Transverse colon (tissue), 4 donors: ENCODE results near the gene RAB40B.

Source experiments
- CTCF ChIP-seq, 5 experiments: fragments of 200-600 bp in 3 of 5; fragments of 450-650 bp in 2 of 5; sonication (generic) in 3 of 5; IDR thresholded peaks; 1 replicate in 2 of 5; 2 replicates in 3 of 5; pipeline ENCODE4 v1.5.1; 2016 to 2017; ENCODE audit warnings: antibody characterized with exemption in 5 of 5, inconsistent platforms in 3 of 5, mild to moderate bottlenecking in 2 of 5, moderate library complexity in 1 of 5
- EP300 ChIP-seq: sonication (generic); formaldehyde crosslinking; IDR thresholded peaks from one replicate; pipeline ENCODE4 v1.6.1; 2017; ENCODE audit warnings: antibody characterized with exemption, low read depth
- POLR2A ChIP-seq: fragments of 450-650 bp; IDR thresholded peaks from one replicate; pipeline ENCODE4 v1.6.1; 2016; ENCODE audit warnings: antibody characterized with exemption, mild to moderate bottlenecking, moderate library complexity
- POLR2AphosphoS5 ChIP-seq, 3 donors: sonication (generic); formaldehyde crosslinking; IDR thresholded peaks; one replicate each; pipeline ENCODE4 v1.6.1; 2016; ENCODE audit warnings: antibody characterized with exemption in 3 of 3

DNA sequence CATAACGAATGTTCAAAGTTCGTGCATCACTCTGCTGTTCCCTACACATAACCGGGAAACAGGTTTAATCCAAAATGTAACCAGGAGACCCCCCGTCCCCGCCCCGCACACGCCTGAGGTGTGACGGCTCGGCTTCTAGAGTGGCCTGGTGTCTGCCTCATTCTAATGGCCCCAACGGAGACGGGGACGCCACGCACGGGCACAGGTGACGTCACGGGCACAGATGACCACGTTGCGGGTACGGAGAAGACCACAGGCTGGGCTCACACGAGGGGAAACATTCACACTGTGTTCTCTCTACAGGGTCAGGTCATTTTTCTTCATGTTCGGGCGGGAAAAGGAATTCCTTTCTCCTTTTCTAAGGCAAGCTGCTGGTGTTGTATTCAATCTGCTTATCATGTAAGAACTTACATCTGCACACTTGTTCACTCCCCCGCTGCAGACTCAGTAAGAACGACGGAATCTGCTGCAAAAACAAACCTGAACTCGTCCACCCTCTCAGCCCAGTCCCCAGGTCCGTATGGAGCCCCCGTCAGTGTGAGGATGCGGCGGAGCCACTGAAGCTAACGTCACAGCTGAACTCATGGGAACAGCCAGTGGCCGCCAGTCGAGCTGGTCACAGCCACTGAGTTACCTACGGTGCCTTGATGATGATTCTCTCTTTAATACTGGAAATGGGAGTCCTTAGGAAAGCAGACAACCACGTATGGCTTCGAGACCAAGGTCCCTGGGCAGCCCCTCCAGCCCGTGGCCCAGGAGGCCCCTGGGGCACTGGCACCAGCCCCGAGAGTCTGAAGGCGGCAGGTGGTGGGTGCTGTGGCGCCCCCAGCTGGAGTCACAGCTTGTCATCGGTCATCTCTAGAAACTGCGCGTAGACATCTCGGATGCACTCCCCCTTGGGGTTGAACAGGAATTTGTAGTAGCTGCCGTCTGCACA is 83.1 kb downstream of the RAB40B start:
- TF ChIP-seq POLR2AphosphoS5 (IDR thresholded peaks at IDR 0.05): no peak
- TF ChIP-seq EP300: no peak
- TF ChIP-seq CTCF (IDR thresholded peaks at IDR 0.05): no peak
- TF ChIP-seq POLR2A: no peak
